ENCODE measurements around the gene KAZN.

The KAZN gene

DNA sequence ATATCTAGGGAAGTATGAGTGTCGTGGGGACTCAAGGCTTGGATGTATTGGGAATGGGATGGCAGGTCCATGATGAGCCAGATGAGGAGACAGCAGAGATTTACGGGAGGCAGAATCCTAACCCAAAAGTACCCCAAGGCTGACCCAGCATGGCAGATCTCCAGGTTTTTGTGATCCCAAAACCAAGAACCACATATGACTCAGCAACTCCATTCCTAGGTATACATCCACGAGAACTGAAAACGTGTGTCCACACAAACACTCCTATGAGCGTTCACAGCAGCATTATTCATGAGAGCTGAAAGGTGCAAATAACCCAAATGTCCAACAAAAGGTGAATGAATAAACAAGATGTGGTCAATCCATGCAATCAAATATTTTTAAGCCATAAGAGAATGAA, 201.5 kb downstream of the KAZN start:
- no peak for DNase-seq (ENCODE audit: low read depth)

DNA sequence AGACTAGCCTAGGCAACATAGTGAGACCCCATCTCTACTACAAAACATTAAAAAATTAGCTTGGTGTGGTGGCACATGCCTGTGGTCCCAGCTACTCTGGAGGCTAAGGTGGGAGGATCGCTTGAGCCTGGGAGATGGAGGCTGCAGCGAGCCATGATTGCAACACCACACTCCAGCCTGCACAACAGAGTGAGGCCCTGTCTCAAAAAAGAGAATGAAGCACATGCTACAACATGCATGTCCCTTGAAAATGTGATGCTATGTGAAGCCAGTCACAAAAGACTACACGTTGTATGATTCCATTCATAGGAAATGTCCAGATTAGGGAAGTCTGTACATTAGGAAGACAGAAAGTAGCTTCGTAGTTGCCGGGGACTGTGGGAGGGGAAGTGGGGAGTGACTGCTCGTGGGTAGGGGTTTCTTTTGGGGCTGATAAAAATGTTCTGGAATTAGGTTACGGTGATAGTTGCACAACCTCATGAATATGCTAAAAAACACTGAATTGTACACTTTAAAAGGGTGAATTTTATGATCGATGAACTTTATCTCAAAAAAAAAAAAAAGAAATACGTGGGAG, 202.1 kb downstream of the KAZN start:
- DNase-seq (ENCODE audit: low read depth): no peak

DNA sequence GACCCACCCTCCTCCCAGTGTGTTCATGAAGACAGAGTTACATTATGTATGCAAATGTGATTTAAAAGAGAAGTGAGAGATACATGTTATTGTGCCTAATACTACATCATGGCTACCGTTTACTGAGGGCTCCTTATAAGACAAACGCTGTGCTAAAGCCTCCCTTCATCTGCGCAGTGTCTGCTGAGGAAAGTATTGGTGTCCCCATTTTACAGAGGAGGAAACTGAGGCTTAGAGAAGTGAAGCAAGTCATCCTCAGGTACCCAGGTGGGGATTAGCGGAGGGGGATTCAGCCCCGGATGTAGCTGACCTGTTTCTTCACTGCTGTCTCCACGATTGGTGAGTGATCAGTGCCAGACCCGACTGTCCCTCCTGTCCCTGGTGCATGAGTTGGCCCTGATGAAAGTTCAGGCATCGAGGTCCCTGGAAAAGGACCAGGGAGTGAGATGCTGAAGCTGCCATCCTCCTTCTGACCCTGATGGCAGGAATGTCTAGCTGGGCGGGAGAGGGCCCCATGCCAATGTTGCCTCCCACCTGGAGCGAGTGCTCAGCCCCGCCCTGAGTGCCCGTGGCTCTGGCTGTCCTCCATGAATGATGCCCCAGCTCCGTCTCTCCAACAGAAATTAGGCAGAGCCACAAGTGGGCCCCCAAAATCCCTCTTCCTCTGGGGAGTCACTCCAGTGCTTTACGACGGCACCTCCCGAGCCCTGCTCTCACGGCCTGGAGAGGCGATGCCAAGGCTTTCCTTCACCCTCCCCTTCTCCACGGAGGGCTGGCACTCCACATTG, 204.7 kb downstream of the KAZN start:
- no peak for DNase-seq (ENCODE audit: low read depth)

DNA sequence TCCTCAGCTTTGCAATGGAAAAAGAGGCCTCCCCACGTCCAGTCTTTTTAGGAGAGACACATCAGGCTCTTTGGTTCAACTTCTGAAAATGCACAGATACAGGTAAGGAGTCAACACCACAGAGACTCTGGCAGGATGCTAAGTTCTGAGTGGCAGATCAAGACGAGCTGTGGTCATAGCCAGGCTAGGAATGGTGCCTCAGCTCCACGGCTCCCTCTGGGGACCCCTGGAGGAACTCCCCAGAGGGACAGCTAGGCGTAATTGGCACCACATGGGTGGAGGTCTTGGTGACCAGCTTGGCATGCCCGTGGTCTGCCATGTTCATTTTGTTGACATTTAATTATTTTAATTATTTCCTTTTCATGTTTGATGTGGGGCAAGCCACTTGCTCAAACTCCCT, 206.1 kb downstream of the KAZN start:
- no peak for DNase-seq (ENCODE audit: low read depth)

DNA sequence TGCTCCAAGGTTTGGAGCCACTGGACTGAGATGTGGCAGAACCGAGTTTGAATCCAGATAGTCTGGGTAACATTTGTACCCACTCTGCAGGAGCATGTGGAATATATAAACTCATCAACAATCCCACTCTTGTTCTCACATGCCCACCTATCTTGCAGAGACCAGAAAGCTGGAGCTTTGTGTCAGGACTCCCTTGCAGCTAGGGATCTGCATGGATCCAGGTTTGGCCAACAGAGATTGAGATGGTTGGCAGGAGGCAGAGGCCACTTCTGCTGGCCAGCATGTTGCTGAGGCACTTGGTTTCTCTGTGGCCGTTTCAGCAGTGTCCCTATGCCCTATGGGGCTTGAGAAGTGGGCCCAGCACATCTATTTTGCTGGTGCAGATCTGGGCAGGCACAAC, 208.3 kb downstream of the KAZN start:
- DNase-seq (ENCODE audit: low read depth): no peak

DNA sequence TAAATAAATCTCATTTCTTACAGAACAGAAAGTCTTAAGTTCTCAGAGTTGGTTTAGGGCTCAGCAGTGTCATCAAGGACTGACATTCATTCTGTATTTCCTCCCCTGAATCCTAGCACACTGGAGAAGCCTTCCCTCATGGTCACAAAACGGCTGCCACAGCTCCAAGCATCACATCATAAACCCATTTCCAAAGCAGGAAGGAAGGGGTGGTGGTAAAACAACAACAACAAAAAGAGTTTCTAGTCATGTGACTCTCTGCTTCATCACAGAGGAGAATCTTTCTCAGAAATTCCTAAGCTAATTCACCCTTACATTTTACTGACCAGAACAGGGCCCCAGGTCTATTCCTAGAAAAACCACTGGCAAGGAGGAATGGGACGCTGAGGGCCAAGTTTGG, 210.3 kb downstream of the KAZN start:
- no peak for DNase-seq (ENCODE audit: low read depth)

DNA sequence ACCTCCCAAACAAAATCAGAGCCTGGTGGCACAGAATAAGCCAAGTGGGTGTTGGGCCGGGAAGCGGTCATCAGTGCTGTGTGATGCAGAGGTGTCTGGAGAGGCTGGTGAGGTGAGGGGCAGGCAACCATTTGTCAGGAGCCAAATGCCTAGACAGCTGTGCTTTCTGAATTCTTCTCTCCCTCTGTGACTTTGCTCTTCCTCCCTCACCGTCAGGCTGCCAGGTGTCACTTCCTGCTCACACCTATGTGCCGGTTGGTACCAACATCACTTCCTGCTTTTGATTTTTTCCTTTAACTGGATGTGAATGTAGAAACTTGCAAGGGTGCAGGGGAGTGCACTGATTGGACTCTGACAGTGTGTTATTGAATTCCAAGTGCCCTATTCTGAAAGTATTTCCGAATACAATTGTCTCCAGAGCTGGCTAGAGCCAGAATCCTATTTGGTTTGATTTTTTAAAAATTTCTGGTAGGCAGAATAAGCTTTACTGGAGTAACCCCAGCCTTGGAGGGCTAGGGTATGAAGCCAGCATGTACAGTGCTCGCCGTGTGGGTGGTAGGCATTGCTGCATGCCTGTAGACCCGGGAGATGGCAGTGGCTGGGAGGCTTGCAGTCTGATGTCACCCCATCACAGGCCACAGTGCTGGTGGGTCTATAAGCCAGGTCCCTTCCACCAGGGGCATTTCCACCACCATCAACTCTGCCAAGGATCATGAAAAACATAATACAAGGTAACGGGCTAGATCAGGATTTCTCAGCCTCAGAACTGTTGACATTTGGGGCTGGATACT, 210.9 kb downstream of the KAZN start:
- DNase-seq (ENCODE audit: low read depth): no peak

DNA sequence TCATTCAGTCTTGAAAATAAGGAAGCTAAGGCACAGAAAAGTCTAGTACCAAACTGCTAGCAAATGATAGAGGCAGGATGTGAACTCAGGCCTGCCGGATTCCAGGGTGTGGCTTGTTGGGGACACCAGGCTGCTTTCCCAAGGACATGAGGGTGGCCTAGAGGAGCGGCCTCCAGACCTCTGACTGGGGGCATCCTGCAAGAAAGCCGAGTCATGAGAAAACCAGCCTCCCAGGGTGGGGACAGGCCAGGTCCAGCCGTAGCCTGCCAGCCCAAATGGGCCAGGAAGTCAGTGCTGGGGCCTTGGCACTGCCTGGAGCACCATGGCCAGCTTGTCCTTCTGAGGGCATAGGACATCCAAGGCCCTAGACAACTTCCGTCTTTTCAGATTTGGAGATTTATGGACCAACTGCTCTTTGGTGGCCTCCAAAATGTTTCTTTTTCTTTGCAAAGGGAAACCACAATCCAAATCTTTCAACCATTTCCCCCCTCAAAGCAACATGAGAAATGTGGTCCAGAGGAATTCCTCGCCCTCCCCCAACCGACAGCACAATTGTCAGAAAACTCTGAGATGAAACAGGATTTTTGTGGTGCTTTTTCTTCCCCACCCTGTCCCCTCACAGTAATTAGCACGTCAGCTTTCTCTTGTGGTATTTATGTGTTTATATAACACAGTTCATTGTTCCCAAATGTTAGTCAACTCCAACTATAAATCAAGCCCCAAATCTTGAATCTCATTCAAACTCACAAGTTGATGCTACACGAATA, 212.3 kb downstream of the KAZN start:
- DNase-seq (ENCODE audit: low read depth): no peak

DNA sequence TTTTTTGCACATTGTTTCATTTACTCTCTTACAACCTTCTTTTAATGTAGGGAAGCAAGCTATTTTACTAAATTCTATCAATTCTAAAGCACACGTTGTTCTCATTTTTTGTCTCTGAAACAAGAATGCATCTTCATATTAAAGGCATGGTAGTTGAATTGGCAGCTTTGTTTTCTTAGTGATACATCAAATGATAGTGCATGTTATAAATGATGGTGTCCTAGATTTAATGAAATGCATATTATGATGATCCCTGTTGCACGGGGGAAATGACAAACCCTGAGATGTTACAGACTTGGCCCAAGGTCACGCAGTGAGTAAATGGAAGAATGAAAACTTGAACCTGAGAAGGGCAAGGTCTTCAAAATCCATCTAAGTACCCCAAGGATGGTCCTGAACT, 213.1 kb downstream of the KAZN start:
- DNase-seq (ENCODE audit: low read depth): no peak

DNA sequence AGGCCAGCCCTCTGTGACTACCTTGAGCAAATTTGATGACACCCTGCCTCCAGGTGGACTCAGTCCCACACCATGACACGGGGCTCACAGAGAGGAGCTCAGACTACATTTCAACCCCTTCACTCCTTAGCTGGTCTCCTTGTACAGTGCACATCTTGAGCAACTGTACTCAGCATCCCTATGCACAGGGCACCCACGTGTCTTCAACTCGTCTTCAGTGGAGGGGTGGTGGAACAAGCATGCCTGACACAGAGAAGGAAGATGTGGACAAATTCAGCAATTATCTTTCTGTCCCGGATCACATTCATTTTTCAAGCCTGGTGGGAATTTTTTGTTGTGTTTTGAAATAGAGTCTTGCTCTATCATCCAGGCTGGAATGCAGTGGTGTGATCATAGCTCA, 213.7 kb downstream of the KAZN start:
- no peak for DNase-seq (ENCODE audit: low read depth)

DNA sequence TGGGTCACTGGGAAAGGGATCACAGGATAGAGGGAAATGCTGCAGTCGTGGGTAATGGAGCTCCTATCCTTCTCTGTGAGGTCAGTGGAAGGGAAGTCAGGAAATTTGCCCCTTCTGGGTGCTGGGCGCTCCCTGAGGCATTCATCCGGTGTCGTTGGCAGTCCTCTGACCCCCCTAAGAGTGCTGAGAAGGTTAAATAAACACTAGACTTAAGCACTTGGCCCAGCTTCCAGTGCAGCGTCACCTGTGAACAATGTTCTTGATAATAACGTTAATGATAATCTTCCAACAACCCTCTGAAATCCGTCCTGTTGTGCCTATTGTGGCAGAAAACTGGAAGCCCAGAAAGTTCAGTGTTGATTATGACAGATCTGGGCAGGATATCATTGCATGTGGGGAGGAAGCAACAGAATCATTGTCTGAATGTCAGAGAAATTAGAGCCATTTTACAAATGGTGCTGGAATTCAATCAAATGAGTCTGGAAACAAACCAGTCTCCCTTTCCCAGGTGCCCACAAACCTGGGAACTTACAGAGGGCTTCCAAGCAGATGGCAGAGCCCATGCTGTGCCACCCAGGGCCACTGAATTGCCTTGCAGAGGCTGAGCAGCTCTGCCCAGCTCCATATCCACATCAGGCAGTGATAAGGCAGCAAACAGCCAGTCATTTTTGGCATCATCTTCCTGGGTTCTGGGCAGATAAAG, 216.8 kb downstream of the KAZN start:
- no peak for DNase-seq (ENCODE audit: low read depth)

DNA sequence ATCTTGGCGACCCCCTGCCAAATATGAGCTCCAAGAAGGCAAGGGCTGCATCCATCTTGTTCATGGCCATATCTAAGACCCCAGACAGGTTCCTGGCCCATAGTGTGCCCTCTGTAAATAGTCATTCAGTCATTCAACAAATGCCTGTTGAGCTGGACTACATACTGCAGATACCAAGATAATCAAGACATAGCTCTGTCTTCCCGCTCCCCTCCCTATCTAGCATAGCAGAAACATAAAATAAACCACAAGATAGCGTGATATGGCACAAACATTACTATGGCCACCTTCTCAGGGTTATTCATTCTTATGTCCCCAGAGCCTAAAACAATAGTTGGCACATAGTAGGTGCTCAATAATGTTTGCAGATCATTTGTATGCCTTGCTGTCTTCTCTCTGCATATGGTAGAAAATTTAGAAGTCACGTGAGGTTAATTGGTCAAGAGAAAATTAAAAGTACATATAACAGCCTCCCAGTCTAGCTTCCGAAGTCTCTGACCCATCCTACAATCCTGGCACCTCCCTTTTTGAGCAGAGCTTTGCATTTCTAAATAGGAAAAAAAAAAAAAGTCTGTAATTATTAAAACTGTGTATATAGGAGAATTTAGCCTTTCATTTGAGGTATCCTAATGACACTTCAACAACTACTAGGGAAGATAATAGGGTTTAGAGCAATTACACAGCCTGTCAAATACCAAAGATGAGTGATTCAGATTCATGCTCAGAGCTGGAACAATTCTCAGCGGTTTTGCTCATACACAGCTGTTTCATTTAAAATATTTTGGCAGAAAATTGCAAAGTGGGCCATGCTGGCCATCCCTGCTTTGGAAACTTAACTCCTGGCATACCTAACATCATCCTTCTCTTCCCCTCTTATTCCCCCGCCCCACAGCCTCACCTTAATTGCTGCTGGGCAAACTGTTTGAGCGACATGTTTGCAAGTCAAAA, 219.0 kb downstream of the KAZN start:
- no peak for DNase-seq (ENCODE audit: low read depth)

DNA sequence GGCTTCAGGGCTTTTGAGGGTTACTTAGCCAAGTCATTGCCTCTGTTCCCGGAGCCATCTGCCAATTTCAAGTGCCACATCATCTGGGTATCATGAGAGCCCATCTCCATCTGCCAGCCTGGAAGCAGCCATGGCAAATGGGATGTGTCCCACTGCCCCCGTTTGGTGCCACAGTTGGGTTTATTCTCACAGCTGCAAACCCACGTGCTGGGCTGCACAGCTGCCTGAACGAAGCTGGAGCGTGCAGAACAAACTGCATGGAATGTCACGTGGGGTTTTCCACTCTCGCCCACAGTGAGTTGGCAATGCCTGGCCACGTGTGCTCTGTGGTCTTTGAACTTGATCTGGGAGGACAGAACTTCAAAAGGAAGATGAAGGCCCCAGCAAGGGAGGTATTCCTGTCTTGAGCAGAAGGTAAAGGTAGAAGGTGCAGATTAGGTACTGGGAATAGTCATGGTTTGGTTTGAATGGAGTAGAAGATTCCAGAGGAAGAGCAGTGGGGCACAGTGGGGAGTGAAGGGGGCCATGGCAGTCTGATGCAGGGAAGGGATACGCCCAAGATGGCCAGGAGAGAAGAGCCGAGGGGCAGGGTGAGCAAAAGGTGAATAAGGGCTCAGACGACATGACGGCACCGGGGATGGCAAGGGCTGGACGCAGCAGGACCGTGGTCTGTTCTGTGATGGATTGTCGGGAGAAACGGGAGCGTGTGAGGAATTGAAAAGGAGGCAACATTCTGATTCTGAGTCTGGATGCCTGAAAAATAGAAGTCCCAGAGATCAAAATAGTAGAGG, 222.0 kb downstream of the KAZN start:
- no peak for DNase-seq (ENCODE audit: low read depth)

DNA sequence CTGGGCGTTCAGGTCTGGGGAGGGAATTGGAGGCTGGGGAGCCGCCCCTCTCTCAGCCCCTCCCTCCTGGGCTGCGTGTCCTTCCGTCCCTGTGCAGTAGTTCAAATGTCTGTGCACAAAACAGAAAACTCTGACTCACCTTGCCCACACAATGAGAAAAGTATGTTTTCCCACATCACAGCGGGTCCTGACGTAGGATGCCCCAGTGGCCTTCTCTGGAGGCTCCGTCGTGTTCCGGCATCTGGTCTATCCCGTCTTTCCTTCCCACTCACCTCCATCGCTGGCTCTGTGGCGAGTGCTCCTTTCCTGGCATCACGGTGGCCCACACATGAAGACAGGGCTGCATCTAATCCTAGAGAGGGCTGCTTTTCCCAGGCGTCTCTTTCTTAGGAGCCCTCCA, 224.0 kb downstream of the KAZN start:
- DNase-seq (ENCODE audit: low read depth): no peak

DNA sequence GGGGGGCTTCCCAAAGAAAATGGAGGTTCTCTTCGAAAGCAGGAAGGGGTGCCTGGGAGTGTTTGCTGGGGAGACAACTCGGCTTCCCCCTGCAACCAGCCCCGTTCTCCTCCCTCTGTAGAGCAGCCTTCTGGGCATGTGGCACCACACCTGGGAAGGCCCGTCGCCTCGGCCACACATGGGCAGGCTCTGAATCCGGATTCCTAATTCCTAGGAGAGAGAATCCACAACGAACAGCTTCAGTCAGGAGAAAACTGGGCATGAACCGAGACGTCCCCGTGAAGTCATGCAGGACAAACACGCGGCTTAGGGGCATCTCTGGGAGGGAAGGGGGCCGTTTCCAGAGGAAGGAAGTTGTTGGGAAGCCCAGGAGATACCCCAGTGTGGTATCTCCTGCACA, 224.5 kb downstream of the KAZN start:
- no peak for DNase-seq (ENCODE audit: low read depth)

DNA sequence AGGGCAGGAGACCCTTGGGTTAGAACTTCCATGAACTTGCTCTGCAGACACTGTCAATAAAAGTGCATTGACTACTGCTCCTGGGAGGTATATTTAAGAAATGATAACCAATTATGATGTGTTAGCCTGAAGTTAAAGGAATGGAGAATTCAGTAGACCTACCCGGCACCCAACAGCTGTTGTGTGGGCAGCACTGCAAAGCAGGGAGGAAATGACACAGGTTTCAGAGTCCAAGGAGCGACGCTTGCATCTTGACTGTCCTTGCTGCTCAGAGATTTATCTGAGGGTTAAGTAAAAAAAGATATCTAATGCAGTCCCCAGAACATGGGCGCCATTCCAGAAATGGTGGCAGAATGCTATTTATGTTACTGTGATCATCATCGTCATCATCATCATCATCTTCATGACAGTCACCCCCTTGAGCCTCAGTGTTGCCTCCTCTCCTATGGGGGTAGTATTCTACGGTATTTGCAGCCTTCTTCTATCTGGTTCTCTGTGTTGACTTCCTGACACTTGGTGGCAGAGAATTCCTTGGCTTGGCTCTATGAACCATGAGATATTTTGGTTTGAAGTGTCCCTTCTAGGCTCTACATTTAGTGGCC, 225.9 kb downstream of the KAZN start:
- DNase-seq (ENCODE audit: low read depth): no peak

DNA sequence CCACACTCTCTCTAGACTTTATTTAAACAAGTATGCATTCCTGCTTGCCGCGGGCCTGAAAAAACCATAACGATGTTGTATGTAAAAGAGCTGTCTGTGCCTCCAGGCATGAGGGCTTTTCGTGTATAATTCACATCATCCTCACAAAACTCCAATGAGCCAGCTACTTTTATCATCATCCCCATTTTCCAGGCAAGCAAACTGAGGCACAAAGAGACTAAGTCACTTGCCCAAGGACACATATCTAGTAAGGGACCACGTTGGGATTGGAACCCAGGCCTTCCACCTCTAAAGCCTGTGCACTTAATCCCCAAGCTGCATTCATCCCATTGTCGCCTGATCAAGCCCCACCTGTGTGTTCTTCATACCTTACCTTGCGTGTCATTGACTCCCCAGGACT, 226.9 kb downstream of the KAZN start:
- no peak for DNase-seq (ENCODE audit: low read depth)

DNA sequence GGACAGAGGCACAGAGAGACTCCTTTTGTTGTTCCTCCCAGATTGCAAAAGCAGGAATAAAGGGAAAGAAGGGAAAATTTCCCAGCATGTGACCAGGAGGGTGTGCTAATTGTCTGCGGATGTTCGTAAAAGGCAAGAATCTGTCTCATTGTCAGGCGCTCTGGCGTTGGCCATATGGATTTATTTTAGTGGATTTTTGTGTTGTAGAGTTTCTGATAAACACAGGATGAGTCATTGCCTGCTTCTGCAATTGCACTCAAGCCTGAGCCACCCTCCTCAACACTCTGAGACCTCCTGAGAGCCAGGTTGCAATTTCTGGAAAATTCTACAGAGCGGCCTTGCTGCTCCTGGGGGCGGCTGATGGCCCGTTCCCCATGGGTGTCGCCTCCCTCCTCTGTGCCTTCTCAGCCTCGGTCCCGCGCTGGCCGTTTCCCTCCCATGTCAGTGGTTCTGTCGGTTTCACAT, 227.7 kb downstream of the KAZN start:
- DNase-seq (ENCODE audit: low read depth): no peak

DNA sequence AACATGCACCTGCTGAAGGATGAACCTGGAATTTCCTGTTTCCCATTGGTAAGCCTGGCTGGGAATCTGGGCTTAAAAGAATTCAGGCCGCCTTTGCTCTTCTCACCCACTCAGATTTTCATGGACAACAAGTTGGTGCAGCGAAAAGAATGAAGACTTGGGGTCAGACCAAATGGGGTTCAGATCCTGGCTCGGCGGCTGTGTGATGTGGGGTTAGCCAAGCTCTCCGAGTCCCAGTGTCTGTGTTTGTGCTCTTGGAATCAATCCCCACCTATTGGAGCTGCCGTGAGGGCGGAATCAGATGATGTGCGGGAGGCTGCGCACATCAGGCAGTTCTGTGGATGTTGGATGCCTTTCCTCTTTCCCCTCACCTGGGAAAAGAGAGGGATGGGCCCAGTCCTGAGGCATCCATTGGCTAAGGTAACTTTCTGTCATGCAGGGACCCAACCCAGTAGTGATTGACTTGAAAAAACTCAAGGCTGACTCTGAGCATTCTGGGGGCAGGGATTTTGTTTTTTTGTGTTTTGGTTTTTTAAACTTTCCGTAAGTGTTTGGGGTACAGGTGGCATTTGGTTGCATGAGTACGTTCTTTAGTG, 228.3 kb downstream of the KAZN start:
- DNase-seq (ENCODE audit: low read depth): no peak

Data from activated T-helper 9 cell treated with anti-CD3 and anti-CD28 coated beads, Interleukin-2, amount 50 U/mL, for 16 hours (primary cell).